GM18858 (cell line): ENCODE measurements around the gene YWHAH.
A peak's percentile ranks its signal among the peaks of the same experiment; 100 is the strongest.

Experiments used
- ATAC-seq: cut with Tn5 transposase; IDR thresholded peaks from one replicate; pipeline ENCODE4 v1.9.1; 2021; ENCODE audit not compliant: unreplicated experiment

The YWHAH gene

DNA sequence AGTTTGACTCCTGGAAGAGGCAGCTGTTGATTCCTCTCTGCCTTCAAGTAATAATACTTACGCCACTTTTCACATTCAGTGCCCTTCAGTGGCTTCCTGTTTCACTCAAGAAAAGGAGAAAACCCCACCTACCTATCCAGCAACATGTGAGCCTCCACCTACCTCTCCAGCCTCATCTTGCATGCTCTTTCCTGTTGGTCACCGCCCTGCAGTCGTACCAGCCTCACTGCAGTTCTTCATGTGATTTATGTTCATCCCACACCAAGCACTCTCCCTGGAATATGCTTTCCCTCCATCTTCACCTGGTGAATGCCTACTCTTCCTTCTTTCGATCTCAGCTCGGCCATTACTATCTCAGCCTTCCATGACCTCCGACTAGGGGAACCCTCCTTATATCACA is 21.8 kb upstream of the YWHAH start:
- no peak for ATAC-seq

DNA sequence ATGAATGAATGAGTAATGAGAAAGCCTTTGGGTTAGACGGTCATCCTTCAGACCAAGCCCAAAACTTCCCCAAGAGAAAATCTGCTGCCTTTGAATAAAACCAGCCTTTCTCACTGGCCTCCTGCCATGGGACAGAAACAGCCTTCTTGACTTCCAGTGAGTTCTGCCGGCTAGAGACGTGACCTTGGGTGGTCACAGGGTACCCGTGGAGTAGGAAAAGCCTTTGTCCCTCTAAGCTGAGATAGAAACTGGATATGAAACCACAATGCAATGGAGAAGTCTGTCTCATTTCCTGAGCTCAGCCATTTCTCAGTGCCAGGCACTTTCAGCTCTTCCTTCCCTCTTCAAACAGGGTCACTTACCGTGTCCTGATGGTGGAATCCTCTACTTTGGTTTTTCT is 21.2 kb upstream of the YWHAH start:
- no peak for ATAC-seq

DNA sequence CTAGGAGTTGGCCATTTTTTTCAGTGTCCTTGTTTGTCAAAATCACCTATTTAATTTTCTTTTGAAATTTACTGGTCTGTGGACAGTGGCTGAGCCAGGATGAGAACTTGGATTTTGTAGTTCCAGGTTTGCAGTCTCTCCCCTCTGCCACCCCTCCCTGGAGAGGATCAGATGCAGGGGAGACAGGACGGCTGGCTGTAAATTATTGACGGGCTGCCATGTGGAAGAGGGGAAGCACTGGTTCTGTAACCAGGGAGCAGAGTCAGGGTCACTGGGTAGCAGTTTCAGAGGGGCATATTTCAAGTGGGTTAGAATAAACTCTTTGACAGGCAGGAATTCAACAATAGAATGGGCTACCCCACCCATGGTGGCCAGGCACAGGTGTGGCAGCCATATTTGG is 20.6 kb upstream of the YWHAH start:
- ATAC-seq = no peak

DNA sequence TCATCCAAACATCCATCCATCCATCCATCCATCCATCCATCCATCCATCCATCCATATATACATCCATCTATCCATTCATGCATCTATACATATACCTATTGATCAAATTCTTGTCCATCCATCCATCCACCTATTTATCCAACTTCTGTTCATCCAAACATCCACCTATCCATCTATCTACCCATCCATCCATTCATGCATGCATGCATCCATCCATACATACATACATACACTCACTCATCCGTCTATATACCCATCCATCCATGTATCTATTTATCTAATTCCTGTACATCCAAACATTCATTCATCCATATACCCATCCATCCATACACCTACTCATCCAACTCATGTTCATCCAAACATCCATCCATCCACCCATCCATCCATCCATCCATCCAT is 19.3 kb upstream of the YWHAH start:
- no peak for ATAC-seq

DNA sequence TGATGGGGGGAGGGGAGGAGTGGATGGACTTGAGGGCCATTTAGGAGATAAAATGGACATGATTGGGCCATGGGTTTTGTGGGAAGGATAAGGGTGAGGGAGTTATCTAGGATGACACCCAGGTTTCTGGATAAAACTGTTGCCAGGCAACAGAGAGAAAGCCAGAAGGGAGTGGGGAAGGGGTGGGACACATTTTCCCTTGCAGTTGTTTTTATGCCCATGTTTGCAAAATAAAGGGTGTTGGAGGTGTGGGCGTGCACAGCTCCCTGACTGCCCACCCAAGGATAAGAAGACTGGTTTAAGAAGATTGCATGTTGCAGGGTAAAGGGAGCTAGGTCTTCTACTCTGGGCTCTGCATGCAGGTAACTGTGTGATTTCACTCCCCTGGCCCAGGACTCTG is 18.3 kb upstream of the YWHAH start:
- no peak for ATAC-seq

DNA sequence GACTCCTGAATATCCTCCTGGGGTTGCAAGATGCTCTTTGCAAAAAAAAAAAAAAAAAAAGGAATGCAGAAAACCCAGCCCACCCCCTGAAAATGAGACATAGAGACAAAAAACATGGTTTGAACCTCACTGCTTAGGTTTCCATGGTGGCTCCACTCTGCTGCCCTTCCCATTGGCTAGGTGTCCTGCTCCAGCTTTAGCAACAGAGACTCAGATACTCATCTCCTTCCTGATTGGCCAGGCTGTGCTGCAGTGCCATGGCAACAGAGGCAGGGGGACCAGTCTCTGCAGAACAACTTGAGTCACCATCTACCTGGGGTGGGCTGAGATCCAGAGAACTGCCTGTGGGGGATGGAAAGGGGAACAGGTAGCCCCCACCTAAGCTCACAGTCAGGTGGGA is 17.4 kb upstream of the YWHAH start:
- ATAC-seq = no peak

DNA sequence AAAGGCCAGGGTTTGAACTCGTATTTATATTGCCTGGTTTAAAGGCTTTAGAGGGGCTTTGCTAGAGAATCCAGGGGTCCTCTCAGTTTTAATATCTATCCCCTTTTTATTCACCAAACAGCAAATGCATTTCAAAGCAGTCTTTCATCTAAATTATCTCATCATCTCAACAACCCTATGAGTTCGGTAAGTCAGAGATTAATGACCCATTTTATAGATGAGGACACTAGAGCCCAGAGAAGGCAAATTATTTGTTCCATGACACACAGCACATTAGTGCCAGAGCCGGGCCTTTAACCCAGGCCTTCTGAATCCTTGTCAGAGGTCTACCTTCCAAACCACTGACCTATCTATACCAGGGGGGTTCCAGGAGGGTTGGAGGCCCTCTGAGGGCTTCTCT is 16.8 kb upstream of the YWHAH start:
- ATAC-seq = no peak

DNA sequence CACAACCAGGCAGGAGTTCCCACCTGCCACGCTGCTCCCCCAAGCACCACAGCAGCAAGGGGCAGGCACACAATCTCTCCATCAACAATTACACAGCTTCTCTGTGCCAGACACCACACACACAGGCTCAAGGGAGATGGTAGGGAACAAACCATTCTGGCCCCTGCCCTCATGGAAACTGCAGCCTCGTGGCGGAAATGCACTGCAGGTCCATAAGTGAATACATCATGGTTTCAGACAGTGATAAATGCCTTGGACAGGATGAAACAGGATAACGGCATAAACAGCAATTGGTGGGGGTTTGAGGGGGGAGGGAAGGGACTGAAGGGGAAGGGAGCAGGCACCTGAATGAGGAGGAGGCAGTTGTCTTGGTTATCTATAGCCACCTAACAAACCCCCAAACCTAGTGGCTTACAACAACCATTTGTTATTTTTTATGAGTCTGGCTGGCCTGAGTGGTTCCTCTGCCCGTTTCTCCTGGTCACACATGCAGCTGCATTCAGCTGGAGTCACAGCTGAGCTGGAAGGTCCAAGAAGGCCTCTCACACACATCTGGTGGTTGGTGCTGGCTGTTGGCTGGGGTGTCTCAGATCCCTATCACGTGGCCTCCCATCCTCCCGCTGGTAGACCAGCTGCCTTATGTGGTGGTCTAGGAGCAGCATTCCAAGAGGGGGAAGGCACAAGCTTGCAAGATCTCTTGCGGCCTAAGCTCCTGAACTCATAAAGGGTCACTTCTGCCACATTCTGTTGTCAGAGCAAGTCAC is 15.0 kb upstream of the YWHAH start:
- no peak for ATAC-seq

DNA sequence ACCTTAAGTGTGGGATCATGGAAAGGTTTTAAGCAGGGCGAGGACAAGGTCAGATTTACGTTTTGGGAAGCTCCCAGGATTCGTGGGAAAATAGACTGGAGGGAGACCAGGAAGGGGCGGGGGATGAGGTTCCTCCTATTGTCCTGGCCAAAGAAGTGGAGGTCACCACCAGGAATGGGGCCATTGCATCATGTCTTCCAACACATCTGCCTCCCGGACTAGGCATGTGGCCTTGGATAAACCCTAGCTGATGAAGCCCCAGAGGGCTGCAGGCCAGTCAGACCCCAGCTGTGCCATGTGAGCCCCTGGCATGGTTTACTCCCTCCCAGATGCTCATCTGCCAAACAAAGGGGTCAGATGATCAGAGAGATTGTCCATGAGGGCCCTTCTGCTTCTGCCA is 11.5 kb upstream of the YWHAH start:
- no peak for ATAC-seq

DNA sequence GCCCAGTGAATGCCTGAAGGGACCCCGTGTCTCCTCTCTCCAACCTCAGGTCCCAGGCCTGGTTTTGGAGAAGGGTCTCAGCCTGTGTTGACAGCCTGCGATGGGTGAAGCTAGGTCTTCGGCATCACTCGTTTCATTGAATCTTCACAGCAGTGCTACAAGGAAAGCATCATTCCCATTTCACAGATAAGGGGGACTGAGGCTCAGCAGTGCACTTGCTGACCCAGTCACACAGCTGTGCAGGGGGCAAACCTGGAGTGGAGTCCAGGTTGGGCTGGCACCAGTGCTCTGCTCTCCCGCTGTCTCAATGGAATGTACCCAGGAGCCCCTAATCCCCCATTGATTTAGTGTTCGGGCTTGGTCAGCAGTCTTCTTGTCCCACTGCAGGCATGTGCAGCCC is 10.9 kb upstream of the YWHAH start:
- no peak for ATAC-seq

DNA sequence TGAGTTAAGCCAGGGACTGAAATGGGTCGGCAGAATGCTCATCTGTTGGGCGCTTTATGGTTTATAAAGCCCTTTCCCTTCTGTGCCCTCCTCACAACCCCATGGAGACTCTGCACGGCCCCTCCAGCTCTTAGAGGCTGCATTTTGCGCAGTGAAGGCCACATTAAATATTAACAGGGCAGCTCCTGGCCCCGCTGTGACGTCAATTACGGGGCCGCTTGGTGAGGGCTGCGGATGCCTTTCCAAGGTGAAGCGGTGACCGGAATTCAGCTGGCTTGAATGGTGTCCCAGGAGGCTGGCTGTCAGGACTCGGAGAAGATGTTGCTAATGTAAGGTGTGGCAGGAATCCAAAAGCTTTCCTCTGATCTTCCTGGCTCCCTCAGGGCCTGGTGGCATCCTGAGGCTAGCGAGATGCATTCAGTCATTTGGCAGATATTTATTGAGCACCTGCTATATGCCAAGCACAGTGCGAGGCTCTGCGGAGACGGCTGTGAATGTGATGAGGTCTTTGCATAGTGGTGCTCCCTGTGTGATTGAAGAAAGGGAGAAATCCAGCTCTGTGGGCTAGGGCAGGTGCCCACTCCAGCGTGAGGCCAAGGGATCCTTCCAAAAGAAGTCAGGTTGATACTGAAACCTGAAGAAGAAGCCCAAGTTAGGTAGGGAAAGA is 10.4 kb upstream of the YWHAH start:
- no peak for ATAC-seq

DNA sequence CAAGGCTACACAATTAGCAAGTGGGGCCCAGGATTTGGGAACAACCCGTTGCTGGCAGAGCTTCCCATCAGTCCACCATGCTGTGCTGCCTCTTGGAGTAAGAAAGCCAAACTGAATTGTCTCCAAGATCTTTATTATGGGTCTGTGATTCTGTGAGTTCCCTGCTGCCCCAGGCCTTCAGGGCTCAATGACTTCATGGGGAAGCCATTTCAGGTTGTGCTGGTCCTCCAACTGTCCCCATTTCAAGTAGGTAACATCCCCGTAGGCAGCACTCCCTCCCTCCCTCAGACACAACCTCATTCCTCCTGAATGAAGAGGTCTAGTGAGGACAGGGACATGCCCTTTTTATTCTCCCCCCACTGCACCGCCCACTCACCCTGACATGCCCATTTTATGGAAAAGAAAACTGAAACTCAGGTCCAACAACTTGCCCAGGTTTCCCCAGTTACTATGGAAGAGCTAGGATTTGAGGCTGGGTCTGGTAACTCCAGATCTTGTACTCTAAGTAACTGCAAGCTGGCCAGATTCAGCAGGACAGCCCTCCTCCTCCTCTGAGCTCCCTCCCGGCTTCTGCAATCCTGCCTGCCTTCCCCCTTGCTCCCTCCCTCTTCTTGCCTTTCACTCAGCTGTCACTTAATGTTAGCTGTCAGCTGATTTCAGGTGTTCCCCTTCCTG is 8.2 kb upstream of the YWHAH start:
- ATAC-seq = no peak

DNA sequence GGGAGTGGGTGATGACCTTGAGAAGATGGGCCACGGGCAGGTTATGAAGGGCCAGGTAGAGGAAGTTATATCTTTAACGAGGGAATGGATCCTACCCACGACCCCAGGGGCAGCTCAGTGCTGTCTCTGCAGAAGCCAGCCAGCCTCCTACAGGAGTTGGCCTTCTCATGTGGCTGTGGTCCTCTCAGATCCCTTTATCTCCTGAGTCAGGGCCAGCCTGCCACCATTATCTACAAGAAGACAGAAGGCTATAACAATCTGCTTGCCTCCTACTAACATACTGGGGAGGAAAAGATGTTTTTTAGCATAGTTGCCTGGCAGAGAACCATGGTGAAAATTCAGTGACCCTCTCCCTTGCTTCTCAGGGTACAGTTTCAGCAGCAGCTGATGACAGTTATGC is 7.0 kb upstream of the YWHAH start:
- ATAC-seq = no peak

DNA sequence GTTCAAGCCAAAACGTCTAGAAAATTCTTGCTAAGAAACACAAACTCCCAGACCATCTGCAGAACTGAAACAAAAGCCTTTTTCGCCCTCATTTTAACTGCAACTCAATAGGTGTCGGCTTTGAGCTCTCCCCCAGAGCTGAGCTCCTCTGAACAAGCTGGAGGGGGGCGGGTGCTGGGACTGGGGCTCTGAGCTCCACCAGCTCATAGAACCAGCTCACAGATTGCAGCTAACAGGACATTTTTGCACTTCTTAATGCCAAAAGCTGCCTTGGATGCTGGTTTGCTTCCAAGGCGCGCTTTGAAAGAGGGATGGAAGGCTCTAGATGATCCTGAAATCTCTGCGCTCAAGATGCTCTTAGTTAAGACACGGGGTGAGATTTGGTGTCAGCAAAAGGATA is 6.0 kb upstream of the YWHAH start:
- ATAC-seq = no peak

DNA sequence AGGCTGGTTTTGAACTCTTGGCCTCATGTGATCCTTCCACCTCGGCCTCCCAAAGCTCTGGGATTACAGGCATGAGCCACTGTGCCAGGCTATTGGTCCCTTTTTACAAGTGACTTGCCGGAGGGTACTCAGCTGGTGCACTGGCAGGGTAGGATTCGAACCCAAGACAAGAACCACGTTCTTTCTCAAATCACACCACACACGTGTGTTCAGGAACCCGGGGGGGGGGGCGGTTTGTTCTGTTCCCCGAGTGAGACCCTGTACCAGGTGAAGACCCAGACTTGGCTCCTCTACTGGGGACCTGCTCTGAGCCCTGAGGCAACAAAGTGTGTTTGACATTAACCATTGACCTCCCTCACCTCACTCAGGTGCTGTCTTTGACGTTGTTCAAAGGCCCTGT is 3.8 kb upstream of the YWHAH start:
- no peak for ATAC-seq

DNA sequence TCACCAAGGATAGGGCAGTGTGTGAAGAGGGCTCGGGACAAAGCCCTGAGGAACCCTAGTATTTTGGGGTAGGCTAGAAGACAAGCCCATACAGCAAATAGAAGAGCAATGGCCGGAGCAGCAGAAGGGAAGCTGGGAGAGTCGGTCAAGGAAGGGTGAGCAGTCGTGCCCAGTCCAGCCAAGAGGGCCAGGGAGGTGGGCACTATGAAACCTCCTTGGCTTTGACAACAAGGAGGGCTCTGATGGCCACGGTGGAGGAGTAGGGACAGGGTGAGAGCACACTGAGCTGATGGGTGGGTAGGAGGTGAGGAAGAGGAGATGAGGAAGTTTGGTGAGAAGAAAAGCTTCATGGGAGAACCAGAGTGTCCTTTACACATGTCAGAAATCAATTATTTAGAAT is 2.2 kb upstream of the YWHAH start:
- ATAC-seq = no peak

DNA sequence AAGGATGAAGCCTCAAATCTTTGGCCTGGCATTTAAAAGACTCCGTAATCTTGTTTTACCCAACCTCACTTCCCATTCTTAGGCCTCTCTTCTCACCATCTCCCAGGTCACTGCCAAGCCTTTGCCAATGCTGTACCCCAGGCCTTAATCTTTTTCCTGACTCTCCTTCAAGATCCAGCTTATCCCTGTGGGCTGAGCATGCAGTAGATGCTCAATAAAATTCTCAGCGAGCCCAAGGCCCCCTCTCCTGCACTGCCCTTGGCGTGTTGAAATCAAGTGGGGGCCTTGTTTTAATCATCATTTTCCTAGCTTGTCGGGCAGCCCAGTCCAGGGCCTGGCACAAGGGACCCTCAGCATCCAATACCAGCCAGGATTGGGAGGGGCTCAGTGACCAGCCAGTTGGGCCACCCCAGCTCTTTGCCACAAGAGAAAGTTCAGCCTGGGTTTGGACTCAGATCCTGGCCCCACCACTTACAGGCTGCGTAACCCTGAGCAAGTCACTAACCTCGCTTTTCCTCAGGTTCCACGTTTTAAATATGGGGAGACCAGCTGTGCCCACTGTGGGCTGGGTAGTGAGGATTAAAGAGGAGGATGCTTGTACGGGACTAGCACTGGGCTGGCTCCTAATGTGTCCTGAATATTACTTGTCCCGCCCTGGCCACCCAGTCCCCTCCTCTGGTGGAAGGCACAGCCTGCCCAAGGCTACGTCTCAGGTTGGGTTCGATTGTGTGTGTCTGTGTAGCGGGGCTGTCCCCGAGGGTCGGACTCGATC is 943 bp upstream of the YWHAH start:
- no peak for ATAC-seq

DNA sequence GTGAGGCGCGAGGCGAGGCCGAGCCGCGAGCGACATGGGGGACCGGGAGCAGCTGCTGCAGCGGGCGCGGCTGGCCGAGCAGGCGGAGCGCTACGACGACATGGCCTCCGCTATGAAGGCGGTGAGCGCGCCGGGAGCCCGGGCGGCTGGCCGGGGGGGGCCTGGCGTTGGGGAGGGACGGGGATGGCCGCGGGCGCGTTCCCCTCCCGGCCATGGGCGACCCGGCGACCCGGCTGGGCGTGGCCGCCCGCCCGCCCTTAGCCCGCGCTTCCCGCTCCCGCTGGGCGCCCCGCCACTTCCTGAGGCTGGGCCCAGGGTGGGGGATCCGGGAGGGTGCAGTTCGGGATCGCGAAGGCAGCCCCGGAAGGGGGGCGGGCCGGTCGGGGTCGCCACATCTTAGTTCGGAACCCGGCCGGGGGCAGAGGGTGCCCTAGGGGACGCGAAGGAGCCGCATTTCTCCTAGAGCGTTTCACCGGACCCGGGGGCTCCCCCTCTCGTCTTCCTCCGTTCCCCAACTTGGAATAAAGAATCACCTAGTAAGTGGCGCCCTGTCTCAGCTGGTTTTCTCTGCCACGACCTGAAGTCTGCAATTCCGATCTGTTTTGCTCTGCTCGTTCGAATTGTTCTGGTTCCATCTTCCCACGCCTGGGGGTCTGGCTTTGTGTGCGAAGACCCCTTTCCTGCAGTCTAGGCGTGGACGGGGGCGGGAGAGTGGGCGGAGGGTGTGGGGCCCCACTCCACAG is 536 bp downstream of the YWHAH start:
- peak; percentile 9 for ATAC-seq

DNA sequence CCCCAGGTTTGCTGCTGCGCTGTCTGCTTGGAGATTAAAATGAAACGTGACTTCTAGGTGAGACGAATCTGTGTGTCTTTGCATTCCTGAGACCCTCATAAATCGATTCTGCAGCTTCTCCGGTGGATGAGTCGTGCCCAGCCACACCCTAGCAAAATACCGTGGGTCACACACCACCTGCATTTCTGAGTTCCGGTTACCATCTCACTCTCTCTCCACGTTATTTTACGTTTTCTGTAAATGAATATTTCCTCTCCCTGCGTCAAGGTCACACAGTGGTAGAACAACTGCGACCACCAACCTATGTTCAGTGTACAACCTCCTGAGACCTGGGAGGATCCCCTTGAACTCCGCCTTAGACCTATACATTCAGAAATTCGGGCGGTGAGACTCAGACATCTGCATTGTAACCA is 1.1 kb downstream of the YWHAH start:
- ATAC-seq = no peak

DNA sequence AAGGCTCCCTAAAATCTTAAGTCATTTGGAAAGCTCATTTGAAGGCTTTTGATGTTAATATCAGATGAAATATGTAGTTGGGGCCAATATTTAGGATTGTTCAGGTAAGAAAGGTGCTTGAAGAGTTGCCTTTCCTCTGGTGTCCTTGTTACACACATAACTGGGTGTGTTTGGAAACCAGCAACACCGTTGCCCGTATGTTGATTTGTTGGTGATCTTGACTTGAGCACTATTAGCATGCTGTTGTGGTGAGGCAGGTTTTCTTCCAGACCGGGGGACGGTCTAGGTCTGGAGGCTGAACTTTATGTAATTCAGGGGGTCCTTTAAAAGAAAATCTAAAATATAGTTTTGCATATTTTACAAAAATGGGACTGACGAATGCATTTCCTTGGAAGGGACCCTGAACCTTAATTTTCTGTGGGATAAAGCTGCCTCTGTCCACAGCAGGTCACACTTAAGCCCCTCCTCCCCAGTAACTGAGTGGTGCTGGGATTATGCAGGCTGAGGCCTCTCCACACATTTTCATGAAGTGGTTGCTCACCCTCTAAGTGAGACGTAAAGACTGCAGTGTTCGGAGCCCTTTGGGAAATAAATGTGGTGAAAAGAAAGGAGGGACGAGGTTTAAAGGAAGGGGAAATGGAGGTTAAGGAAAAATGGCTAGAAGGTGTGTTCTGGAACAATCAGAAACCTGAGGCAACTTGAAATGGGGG is 1.8 kb downstream of the YWHAH start:
- no peak for ATAC-seq
